ENCODE results near the gene GJA5.

DNA sequence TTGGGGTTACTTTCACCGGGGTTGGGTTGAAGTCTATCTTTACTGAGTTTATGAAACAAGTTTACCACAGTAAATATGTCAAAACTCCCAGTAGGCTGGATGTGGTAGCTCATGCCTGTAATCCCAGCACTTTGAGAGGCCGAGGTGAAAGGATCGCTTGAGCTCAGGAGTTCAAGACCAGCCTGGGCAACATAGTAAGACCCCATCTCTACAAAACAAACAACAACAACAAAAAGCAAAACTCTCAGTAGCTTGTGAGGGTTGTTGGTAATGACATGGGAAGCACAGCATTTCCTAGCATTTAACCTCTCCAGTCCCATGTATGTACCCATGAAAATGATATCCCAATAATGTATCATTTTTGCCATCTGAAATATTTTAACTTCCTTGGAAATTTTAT is 34.7 kb downstream of the GJA5 start:
- no peak for TF ChIP-seq CTCF (IDR thresholded peaks at IDR 0.05; ENCODE audit: insufficient read depth, low read depth, low read length)
- no peak for TF ChIP-seq EZH2 (IDR thresholded peaks at IDR 0.05; ENCODE audit: insufficient read depth, low read length)

Measured in astrocyte (in vitro differentiated cells and primary cell).